ENCODE results near the gene STPG2. TPM values are rescaled to one million over a fixed set of nuclear protein-coding genes. Genes with fewer than 3 reads are reported as not detected.

The STPG2 gene
- total RNA-seq, 1 donor: under 0.01 TPM

DNA sequence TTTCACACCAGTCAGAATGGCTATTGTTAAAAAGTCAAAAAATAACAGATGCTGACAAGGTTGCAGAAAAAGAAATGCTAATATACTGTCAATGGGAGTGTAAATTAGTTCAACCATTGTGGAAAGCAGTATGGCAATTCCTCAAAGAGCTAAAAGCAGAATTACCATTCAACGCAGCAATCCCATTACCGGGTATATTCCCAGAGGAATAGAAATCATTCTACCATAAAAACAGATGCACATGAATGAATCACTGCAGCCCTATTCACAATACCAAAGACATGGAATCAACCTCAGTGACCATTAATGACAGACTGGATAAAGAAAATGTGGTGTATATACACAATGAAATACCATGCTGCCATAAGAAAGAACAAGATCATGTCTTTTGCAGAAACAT, 243.0 kb downstream of the STPG2 start:
- Histone ChIP-seq H3K4me3 (ENCODE audit: insufficient read depth, low read length) (no peak overlapping the region), H3K79me2 (ENCODE audit: insufficient read depth, low read length) (no peaks in the 10 kb centered on the region), H3K27ac (ENCODE audit: low read depth, low read length) (no peak overlapping the region), H3K36me3 (ENCODE audit: insufficient read depth, low read length) (no peaks in the 10 kb centered on the region), H3K27me3 (ENCODE audit: insufficient read depth, low read length) (no peaks in the 10 kb centered on the region), H4K20me1 (ENCODE audit: insufficient read depth, low read length) (no peaks in the 10 kb centered on the region), H3K4me1 (ENCODE audit: insufficient read depth, low read length) (no peaks in the 10 kb centered on the region), H3K9me3 (ENCODE audit: low read depth, low read length) (no peaks in the 10 kb centered on the region), H3K4me2 (ENCODE audit: insufficient read depth, low read length) (no peak overlapping the region), H2AFZ (ENCODE audit: low read length) (no peak overlapping the region)
- TF ChIP-seq, protein P1, sequence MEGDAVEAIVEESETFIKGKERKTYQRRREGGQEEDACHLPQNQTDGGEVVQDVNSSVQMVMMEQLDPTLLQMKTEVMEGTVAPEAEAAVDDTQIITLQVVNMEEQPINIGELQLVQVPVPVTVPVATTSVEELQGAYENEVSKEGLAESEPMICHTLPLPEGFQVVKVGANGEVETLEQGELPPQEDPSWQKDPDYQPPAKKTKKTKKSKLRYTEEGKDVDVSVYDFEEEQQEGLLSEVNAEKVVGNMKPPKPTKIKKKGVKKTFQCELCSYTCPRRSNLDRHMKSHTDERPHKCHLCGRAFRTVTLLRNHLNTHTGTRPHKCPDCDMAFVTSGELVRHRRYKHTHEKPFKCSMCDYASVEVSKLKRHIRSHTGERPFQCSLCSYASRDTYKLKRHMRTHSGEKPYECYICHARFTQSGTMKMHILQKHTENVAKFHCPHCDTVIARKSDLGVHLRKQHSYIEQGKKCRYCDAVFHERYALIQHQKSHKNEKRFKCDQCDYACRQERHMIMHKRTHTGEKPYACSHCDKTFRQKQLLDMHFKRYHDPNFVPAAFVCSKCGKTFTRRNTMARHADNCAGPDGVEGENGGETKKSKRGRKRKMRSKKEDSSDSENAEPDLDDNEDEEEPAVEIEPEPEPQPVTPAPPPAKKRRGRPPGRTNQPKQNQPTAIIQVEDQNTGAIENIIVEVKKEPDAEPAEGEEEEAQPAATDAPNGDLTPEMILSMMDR (IDR thresholded peaks at IDR 0.05; ENCODE audit: extremely low read depth, low read depth, low read length): no peak
- DNase-seq (ENCODE audit: insufficient read length, low spot score, missing footprints): no peak

DNA sequence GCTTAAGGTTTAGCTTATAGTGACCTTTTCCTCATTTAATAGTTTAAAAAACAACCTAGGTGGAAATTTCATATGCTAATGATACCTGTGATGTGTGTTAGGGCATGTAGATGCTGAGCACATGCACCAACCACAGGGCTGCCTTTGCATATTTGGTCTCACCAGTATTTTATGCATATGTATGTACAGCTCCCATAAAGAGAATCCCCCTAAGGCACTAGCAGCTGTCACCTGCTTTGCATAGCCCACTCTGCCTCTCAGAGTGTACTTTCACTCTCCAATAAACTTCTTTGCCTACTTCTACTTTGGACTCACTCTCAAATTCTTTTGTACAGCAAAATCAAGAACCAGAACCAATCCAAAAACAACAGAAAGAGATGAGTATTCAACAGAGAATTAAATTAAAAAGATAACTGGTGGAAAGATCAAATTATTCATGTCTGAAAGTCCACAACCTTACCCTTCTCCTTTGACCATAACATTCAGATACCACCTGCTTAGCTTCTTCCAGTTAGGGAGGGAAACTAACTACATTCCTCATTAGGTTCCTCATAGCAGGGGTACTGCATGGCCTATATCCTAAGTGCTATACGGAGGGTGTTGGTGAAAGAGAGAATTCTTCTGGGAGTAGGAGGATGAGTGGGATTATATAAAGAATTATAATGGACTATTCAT, 250.5 kb downstream of the STPG2 start:
- H3K9me3 ChIP-seq (ENCODE audit: low read depth, low read length): no peaks in the 10 kb centered on the region
- no peaks in the 10 kb centered on the region for H3K27me3 ChIP-seq (ENCODE audit: insufficient read depth, low read length)
- DNase-seq (ENCODE audit: insufficient read length, low spot score, missing footprints): no peak
- no peak overlapping the region for H2AFZ ChIP-seq (ENCODE audit: low read length)
- TF ChIP-seq, protein P1 (IDR thresholded peaks at IDR 0.05; ENCODE audit: extremely low read depth, low read depth, low read length): no peak
- no peak overlapping the region for H3K4me3 ChIP-seq (ENCODE audit: insufficient read depth, low read length)
- H4K20me1 ChIP-seq (ENCODE audit: insufficient read depth, low read length): no peaks in the 10 kb centered on the region
- H3K4me2 ChIP-seq (ENCODE audit: insufficient read depth, low read length): no peak overlapping the region
- no peaks in the 10 kb centered on the region for H3K79me2 ChIP-seq (ENCODE audit: insufficient read depth, low read length)
- no peaks in the 10 kb centered on the region for H3K4me1 ChIP-seq (ENCODE audit: insufficient read depth, low read length)
- no peak overlapping the region for H3K27ac ChIP-seq (ENCODE audit: low read depth, low read length)
- H3K36me3 ChIP-seq (ENCODE audit: insufficient read depth, low read length): no peaks in the 10 kb centered on the region

DNA sequence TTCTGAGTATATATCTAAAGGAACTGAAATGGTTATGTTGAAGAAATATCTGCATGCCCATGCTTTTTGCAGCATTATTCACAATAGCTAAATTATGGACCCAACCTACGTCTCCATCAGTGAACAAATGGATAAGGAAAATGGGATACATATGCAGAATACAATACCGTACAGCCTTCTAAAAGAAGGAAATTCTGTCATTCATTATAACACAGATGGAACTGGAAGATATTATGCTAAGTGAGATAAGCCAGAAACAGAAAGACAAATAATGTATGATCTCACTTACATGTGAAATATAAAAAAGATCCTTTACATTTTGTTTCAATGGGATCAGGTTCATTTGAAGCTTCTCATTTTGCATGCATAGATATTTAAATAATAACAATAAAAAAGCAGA, 263.3 kb downstream of the STPG2 start:
- Histone ChIP-seq H3K27me3 (ENCODE audit: insufficient read depth, low read length) (no peaks in the 10 kb centered on the region), H3K79me2 (ENCODE audit: insufficient read depth, low read length) (no peaks in the 10 kb centered on the region), H3K36me3 (ENCODE audit: insufficient read depth, low read length) (no peaks in the 10 kb centered on the region), H4K20me1 (ENCODE audit: insufficient read depth, low read length) (no peaks in the 10 kb centered on the region), H3K27ac (ENCODE audit: low read depth, low read length) (no peak overlapping the region), H3K9me3 (ENCODE audit: low read depth, low read length) (peaks cover 1% of the 10 kb centered on the region), H3K4me1 (ENCODE audit: insufficient read depth, low read length) (no peaks in the 10 kb centered on the region), H2AFZ (ENCODE audit: low read length) (no peak overlapping the region), H3K4me3 (ENCODE audit: insufficient read depth, low read length) (no peak overlapping the region), H3K4me2 (ENCODE audit: insufficient read depth, low read length) (no peak overlapping the region)
- no peak for DNase-seq (ENCODE audit: insufficient read length, low spot score, missing footprints)
- TF ChIP-seq, protein P1 (IDR thresholded peaks at IDR 0.05; ENCODE audit: extremely low read depth, low read depth, low read length): no peak

DNA sequence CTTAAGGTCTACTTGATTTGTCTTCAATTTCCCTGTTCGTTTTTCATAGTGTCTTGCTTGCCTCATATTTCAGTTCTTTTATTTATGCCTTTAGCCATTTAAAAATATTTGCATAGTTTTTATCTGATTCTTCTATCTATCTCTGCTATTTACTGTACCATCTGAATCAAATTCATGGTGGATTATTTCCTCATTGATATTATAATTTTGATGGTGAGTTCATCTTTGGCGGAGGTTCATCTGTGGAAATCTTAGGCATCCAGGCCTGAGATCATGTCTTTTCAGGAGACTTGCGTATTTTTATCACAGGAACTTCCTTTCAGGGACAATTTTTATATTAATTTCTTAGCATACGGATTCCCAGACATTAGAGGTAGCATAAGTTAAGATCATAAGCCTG, 275.2 kb downstream of the STPG2 start:
- H3K4me2 ChIP-seq (ENCODE audit: insufficient read depth, low read length): no peak overlapping the region
- no peaks in the 10 kb centered on the region for H3K9me3 ChIP-seq (ENCODE audit: low read depth, low read length)
- H2AFZ ChIP-seq (ENCODE audit: low read length): no peak overlapping the region
- DNase-seq (ENCODE audit: insufficient read length, low spot score, missing footprints): no peak
- H3K4me3 ChIP-seq (ENCODE audit: insufficient read depth, low read length): no peak overlapping the region
- TF ChIP-seq, protein P1 (IDR thresholded peaks at IDR 0.05; ENCODE audit: extremely low read depth, low read depth, low read length): no peak
- no peaks in the 10 kb centered on the region for H3K27me3 ChIP-seq (ENCODE audit: insufficient read depth, low read length)
- H3K27ac ChIP-seq (ENCODE audit: low read depth, low read length): no peak overlapping the region
- H3K36me3 ChIP-seq (ENCODE audit: insufficient read depth, low read length): no peaks in the 10 kb centered on the region
- H3K79me2 ChIP-seq (ENCODE audit: insufficient read depth, low read length): no peaks in the 10 kb centered on the region
- H4K20me1 ChIP-seq (ENCODE audit: insufficient read depth, low read length): no peaks in the 10 kb centered on the region
- H3K4me1 ChIP-seq (ENCODE audit: insufficient read depth, low read length): no peaks in the 10 kb centered on the region

All from osteoblast (primary cell).